ENCODE results near the gene NALF2.

- no peak for TF ChIP-seq POLR2A (IDR thresholded peaks at IDR 0.05)
- TF ChIP-seq, protein P1, sequence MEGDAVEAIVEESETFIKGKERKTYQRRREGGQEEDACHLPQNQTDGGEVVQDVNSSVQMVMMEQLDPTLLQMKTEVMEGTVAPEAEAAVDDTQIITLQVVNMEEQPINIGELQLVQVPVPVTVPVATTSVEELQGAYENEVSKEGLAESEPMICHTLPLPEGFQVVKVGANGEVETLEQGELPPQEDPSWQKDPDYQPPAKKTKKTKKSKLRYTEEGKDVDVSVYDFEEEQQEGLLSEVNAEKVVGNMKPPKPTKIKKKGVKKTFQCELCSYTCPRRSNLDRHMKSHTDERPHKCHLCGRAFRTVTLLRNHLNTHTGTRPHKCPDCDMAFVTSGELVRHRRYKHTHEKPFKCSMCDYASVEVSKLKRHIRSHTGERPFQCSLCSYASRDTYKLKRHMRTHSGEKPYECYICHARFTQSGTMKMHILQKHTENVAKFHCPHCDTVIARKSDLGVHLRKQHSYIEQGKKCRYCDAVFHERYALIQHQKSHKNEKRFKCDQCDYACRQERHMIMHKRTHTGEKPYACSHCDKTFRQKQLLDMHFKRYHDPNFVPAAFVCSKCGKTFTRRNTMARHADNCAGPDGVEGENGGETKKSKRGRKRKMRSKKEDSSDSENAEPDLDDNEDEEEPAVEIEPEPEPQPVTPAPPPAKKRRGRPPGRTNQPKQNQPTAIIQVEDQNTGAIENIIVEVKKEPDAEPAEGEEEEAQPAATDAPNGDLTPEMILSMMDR (IDR thresholded peaks at IDR 0.05) = no peak
These were observed 47.4 kb downstream of the NALF2 start for GRCh38 chrX:69551421-69552009.
